ENCODE measurements around the gene PSTPIP1. TPM values are rescaled to one million over a fixed set of nuclear protein-coding genes. Genes with fewer than 3 reads are reported as not detected.
A peak's percentile ranks its signal among the peaks of the same experiment; 100 is the strongest.

Gene PSTPIP1
- total RNA-seq, 2 experiments from 2014 or later: 79.4 to 82.7 TPM

- intact Hi-C loops (cut with DNase I, micrococcal nuclease): loop anchor here in 1 of 2 experiments (2.0 kb wide), 1 partner anchor 122 kb away; no protein-coding TSS in a partner anchor
- H3K36me3 Mint-ChIP-seq (ENCODE audit: low read depth): peaks cover 62% of the 10 kb centered on the region
- Histone ChIP-seq H3K36me3 (ENCODE audit: insufficient read depth, low read length) (peaks cover 79% of the 10 kb centered on the region), H3K4me3 (ENCODE audit: low read length) (no peak overlapping the region), H3K27me3 (ENCODE audit: control insufficient read depth in 1 of 2, insufficient read depth in 2 of 2, low read length in 2 of 2) (no peaks in the 10 kb centered on the region), H3K9me3 (ENCODE audit: control insufficient read depth in 1 of 2, insufficient read depth in 1 of 2, low read length in 2 of 2) (no peaks in the 10 kb centered on the region), H3K4me1 (ENCODE audit: insufficient read depth, low read length) (peaks cover 69% of the 10 kb centered on the region), H3K27ac (ENCODE audit: low read depth in 1 of 2, low read length in 2 of 2) (peak overlapping the region in 1 of 2 donors; percentile 9)
- no peaks in the 10 kb centered on the region for H3K9me3 Mint-ChIP-seq
- H3K27me3 Mint-ChIP-seq: no peaks in the 10 kb centered on the region
- CTCF ChIA-PET: interaction anchor here (1.2 to 4.8 kb wide), 4 partner anchors 10 to 52 kb away, joined by 3 to 30 read pairs (median 7); no protein-coding TSS in a partner anchor
- DNase-seq (peak in 2 of 14 experiments; percentile 1 to 22), ATAC-seq (ENCODE audit: poor library complexity) (no peak)
- H3K4me1 Mint-ChIP-seq (ENCODE audit: low read depth): peaks cover 40% of the 10 kb centered on the region
- no peak for TF ChIP-seq CTCF (IDR thresholded peaks at IDR 0.05)
- POLR2A ChIA-PET: interaction anchor here (1.9 kb wide), 1 partner anchor 29 kb away, joined by 7 read pairs; the partner anchor contains the start of gene PSTPIP1
- peak overlapping the region; percentile 56 for H3K27ac Mint-ChIP-seq
- no peak overlapping the region for H3K4me3 Mint-ChIP-seq
Observed at GRCh38 chr15:77025083-77025901, 30.4 kb downstream of the PSTPIP1 start.

- Mint-ChIP-seq H3K27me3 (no peaks in the 10 kb centered on the region), H3K4me3 (no peak overlapping the region), H3K36me3 (ENCODE audit: low read depth) (peaks cover 62% of the 10 kb centered on the region), H3K9me3 (no peaks in the 10 kb centered on the region), H3K27ac (peak overlapping the region; percentile 56), H3K4me1 (ENCODE audit: low read depth) (peaks cover 33% of the 10 kb centered on the region)
- Histone ChIP-seq H3K27ac (ENCODE audit: low read depth in 1 of 2, low read length in 2 of 2) (peak overlapping the region in 1 of 2 donors; percentile 44), H3K9me3 (ENCODE audit: control insufficient read depth in 1 of 2, insufficient read depth in 1 of 2, low read length in 2 of 2) (no peaks in the 10 kb centered on the region), H3K27me3 (ENCODE audit: control insufficient read depth in 1 of 2, insufficient read depth in 2 of 2, low read length in 2 of 2) (no peaks in the 10 kb centered on the region), H3K36me3 (ENCODE audit: insufficient read depth, low read length) (peaks cover 80% of the 10 kb centered on the region), H3K4me3 (ENCODE audit: low read length) (no peak overlapping the region), H3K4me1 (ENCODE audit: insufficient read depth, low read length) (peaks cover 62% of the 10 kb centered on the region)
- TF ChIP-seq CTCF (IDR thresholded peaks at IDR 0.05): no peak
- DNase-seq (peak in 1 of 14 experiments; percentile 14), ATAC-seq (ENCODE audit: poor library complexity) (no peak)
- CTCF ChIA-PET: interaction anchor here (2.6 kb wide), 1 partner anchor 12 kb away, joined by 6 read pairs; no protein-coding TSS in a partner anchor
- POLR2A ChIA-PET: interaction anchor here (1.9 kb wide), 1 partner anchor 30 kb away, joined by 7 read pairs; the partner anchor contains the start of gene PSTPIP1
- intact Hi-C loops (cut with DNase I, micrococcal nuclease): loop anchor here in 1 of 2 experiments (2.0 kb wide), 1 partner anchor 123 kb away; no protein-coding TSS in a partner anchor
Observed at GRCh38 chr15:77025941-77026411, 31.1 kb downstream of the PSTPIP1 start.

GRCh38 chr15:77026501-77027110 is 31.7 kb downstream of the PSTPIP1 start:
- peaks cover 61% of the 10 kb centered on the region for H3K4me1 ChIP-seq (ENCODE audit: insufficient read depth, low read length)
- H3K36me3 ChIP-seq (ENCODE audit: insufficient read depth, low read length): peaks cover 86% of the 10 kb centered on the region
- H3K4me3 Mint-ChIP-seq: no peak overlapping the region
- H3K9me3 Mint-ChIP-seq: no peaks in the 10 kb centered on the region
- ATAC-seq (ENCODE audit: poor library complexity) (no peak), DNase-seq (peak in 1 of 14 experiments; percentile 23)
- no peaks in the 10 kb centered on the region for H3K9me3 ChIP-seq (ENCODE audit: control insufficient read depth in 1 of 2, insufficient read depth in 1 of 2, low read length in 2 of 2)
- no peak overlapping the region for H3K27ac Mint-ChIP-seq
- H3K27ac ChIP-seq (ENCODE audit: low read depth in 1 of 2, low read length in 2 of 2): peak overlapping the region in 1 of 2 donors; percentile 44
- POLR2A ChIA-PET: no interaction called here
- no peaks in the 10 kb centered on the region for H3K27me3 ChIP-seq (ENCODE audit: control insufficient read depth in 1 of 2, insufficient read depth in 2 of 2, low read length in 2 of 2)
- no peak overlapping the region for H3K4me3 ChIP-seq (ENCODE audit: low read length)
- intact Hi-C loops (cut with DNase I, micrococcal nuclease): no loop called here
- H3K27me3 Mint-ChIP-seq: no peaks in the 10 kb centered on the region
- peaks cover 27% of the 10 kb centered on the region for H3K4me1 Mint-ChIP-seq (ENCODE audit: low read depth)
- CTCF ChIA-PET: interaction anchor here (0.6 kb wide), 1 partner anchor 36 kb away, joined by 3 read pairs; no protein-coding TSS in a partner anchor
- no peak for TF ChIP-seq CTCF (IDR thresholded peaks at IDR 0.05)
- H3K36me3 Mint-ChIP-seq (ENCODE audit: low read depth): peaks cover 64% of the 10 kb centered on the region

Measured in CD4-positive, alpha-beta T cell (primary cell).